ENCODE results near the gene MEP1A. TPM values are rescaled to one million over a fixed set of nuclear protein-coding genes. Genes with fewer than 3 reads are reported as not detected.

Gene MEP1A
- polyA plus RNA-seq, 1 donor: not detected

DNA sequence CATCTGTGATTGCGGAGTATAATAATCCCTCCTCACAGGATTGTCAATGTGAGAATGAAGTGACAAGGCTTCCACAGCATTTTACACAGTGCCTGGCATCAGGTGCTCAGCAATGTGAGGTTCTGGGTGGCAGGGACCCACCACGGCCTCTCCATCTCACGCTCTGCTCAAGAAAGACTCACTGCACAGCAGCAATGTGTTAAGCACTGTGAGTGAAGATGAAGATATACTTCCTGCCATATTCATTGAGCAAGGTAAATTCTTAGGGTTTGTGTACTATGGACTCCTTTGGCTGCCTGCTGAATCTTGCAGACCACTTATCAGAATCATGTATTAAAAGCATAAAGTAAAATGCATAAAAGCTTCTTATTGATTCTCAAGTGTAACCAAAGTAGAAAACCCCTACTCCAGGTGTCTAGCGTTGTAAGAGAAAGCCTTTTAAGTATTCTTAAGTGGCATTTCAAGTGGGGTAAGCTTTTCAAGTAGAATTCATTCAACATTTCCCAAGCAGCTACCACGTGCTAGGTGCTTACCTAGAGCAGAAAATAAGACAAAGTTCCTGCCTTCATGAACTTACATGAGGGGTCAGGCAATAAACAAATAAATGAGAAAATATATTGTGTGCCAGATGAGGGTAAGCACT, 17.0 kb upstream of the MEP1A start:
- no peak for DNase-seq (ENCODE audit: low read depth)

DNA sequence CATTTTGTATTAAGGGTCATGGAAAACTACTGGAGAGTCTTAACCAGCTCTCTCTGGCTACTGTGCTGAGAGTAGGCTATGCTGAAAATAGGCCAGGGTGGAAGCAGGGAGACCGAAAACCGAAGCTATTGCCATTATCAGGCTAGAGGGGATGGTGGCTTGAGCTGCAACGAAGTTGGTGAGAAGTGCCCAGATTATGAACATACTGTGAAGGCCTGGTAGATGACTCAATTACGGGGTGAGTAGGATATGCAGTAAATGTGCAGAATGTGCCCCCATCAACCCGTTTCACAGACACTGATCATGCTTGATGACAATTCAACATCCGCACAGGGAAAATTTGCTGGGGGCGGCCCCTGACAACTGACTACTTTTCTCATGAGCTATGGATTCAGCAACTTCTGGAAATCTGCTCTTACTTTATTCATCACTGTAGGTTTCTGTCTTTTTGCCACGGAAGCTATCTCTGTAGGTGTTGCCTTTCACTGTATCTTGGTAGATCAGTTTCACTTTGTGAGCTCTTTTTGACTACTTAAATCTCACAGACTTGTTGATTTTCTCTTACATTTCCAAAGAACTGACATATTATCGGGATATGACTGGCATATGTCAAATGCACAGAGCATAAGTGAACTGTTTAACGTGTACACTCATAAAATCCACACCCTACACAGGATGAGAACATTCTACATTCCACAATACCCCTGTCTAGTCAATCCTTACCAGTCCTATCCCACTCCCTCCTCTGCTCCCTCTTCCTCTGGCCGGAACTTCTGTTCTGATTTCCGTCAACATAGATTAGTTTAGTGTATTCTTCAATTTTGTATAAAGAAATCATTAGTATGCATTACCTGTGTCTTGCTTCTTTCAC, 15.5 kb upstream of the MEP1A start:
- no peak for DNase-seq (ENCODE audit: low read depth)

- no peak for DNase-seq (ENCODE audit: low read depth)
Measured at GRCh38 chr6:46781478-46782378, 11.5 kb upstream of the MEP1A start.

GRCh38 chr6:46784535-46784934, 8.7 kb upstream of the MEP1A start:
- no peak for DNase-seq (ENCODE audit: low read depth)

- DNase-seq (ENCODE audit: low read depth): no peak
Measured at GRCh38 chr6:46787871-46788540, 5.2 kb upstream of the MEP1A start.

DNA sequence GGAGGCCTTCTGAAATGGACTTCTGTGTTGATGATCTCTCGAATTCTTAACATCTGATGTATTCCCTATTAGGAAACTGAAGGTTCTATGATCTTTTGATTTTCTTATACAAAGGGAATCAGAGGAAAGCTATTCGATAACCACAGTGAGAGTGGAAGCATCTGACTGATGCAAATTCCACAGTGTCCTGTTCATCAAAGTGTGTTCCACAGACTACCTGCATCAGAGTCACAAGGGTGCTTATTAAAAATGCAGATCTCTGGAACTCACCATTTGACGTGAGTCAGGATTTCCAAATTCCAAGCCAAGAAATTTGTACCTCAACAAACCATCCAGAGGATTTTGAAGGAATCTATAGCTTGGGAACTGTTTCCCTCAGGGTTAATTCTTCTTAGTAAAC, 4.4 kb upstream of the MEP1A start:
- no peak for DNase-seq (ENCODE audit: low read depth)

GRCh38 chr6:46789434-46790354, 3.5 kb upstream of the MEP1A start:
- DNase-seq (ENCODE audit: low read depth): no peak

DNA sequence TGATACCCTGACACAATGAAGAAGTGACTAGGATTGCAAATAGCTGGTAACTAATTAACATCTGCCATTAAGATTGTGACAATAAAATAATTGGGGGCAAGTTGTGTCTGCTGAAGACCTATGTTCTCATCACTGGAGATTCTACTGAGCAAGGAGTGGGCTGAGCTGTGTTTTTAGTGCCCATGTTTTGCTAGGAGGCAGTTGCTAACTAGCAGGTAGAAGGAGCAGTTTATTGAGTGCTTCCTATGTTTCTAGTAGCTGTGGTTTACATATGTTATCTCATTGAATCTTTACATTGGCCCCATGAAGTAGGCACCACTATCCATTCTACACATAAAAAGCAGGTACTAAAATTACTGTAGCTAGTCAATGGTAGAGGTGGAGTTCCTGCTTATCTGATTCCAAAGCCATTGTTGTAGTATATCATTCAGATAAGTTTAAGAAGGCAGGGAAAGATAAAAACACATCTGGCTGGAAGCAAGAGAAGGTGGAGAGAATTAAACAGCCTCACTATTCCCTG, 2.8 kb upstream of the MEP1A start:
- no peak for DNase-seq (ENCODE audit: low read depth)

GRCh38 chr6:46792635-46793034, 554 bp upstream of the MEP1A start:
- DNase-seq (ENCODE audit: low read depth): no peak

- no peak for DNase-seq (ENCODE audit: low read depth)
Measured at GRCh38 chr6:46794068-46794467, 879 bp downstream of the MEP1A start.

- no peak for DNase-seq (ENCODE audit: low read depth)
Measured at GRCh38 chr6:46795816-46796215, 2.6 kb downstream of the MEP1A start.

GRCh38 chr6:46796848-46797580, 3.8 kb downstream of the MEP1A start:
- DNase-seq (ENCODE audit: low read depth): no peak

- no peak for DNase-seq (ENCODE audit: low read depth)
Measured at GRCh38 chr6:46799657-46800056, 6.5 kb downstream of the MEP1A start.

DNA sequence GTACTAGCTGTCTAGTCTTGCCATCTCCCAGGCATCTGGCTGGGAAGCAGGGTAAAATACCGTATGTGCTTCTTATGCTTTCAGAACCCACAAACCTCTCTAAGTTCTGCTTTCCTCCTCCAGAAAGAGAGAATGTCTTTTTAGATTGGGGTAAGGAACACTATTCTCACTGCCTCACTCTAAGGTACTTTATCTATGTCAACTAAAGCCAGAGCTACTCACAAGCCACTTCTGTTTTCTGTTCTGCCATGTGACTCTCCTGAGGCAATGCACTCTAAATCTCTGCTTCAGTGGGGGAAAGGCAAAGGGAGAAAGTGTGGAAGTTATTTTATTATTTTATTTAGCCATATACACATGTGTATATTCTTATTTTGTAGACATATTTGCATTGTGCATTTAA, 15.6 kb downstream of the MEP1A start:
- no peak for DNase-seq (ENCODE audit: low read depth)

DNA sequence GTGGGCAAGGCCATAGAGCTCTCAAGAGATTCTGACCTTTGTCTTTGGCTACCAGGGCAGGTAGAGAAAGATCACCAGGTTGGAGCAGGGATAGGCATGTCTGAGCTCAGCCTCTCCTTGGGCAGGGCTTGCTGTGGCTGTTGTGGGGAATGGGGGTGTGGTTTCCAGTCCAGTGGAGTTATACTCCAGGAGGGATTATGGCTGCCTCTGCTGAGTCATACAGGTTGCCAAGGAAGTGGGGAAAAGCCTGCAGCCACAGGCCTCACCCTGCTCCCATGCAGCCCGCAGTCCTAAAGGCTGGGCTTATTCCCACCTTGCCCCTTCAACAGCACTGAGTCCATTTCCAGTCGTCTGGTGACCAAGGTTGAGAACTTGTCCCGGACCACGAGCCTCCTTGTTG, 21.9 kb downstream of the MEP1A start:
- DNase-seq (ENCODE audit: low read depth): no peak

GRCh38 chr6:46816626-46817025, 23.4 kb downstream of the MEP1A start:
- no peak for DNase-seq (ENCODE audit: low read depth)

GRCh38 chr6:46819561-46819960, 26.4 kb downstream of the MEP1A start:
- DNase-seq (ENCODE audit: low read depth): no peak

DNA sequence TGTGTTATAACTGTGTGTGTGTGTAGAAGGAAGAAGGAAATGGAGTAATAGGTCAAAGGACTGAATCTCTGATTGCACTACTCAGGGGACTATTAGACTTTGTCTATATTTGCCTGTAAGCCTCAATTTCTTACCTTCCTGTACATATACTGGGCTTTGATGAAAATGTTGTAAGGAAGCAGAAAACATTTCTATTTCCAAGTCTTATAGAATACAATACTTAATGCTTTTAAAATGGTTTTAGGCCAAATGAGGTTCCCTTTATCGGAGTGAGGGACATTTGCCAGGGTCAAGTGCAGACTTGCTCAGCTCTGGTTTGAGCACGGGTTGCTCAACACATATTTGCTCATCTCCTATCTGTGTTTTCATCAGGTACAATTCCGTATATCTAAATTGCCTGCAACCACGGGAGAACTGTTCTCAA, 28.3 kb downstream of the MEP1A start:
- no peak for DNase-seq (ENCODE audit: low read depth)

- no peak for DNase-seq (ENCODE audit: low read depth)
Measured at GRCh38 chr6:46828939-46829338, 35.8 kb downstream of the MEP1A start.

DNA sequence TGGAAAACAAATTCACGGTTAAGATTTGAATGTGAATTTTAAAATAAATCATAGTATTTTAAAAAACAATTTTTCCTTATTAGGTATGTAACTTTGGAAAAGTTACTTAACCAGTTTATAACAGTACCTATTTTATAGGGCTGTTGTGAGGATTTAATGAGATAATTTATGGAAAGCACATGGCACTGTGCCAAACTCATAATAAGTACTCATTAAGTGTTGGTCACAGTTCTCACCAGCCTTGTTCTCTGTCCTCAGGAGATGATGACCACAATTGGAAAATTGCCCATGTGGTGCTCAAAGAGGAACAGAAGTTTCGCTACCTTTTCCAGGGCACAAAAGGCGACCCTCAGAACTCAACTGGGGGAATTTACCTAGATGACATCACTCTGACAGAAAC, 39.6 kb downstream of the MEP1A start:
- no peak for DNase-seq (ENCODE audit: low read depth)
